Measurements from ENCODE around the gene MST1. TPM values are rescaled to one million over a fixed set of nuclear protein-coding genes. Genes with fewer than 3 reads are reported as not detected.

MST1 gene
- total and polyA plus RNA-seq, 2 of the 8 experiments (the other 6 are each of a cell fraction or from before 2014, with no cell fraction given) = 6.2 to 9.5 TPM

- 0 out of 2 replicates have a peak, but pooled peaks have one; percentile 19 for TF ChIP-seq POLR2AphosphoS5 (IDR thresholded peaks at IDR 0.05; ENCODE audit: low read depth, low read length)
- TF ChIP-seq, protein P1, sequence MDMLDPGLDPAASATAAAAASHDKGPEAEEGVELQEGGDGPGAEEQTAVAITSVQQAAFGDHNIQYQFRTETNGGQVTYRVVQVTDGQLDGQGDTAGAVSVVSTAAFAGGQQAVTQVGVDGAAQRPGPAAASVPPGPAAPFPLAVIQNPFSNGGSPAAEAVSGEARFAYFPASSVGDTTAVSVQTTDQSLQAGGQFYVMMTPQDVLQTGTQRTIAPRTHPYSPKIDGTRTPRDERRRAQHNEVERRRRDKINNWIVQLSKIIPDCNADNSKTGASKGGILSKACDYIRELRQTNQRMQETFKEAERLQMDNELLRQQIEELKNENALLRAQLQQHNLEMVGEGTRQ (IDR thresholded peaks at IDR 0.05; ENCODE audit: low read length) = no peak
- FAIRE-seq (no peak), DNase-seq (ENCODE audit: low read depth in 1 of 2, low spot score in 2 of 2) (no peak)
- Histone ChIP-seq H3K18ac (ENCODE audit: extremely low read depth, low read length) (no peak overlapping the region), H4K91ac (replicated peaks; ENCODE audit: insufficient read length, low read length) (no peak overlapping the region), H3K27ac (ENCODE audit: low read depth, low read length) (no peak overlapping the region), H3K36me3 (ENCODE audit: control insufficient read depth in 2 of 4, insufficient read depth in 4 of 4, low read length in 3 of 4) (peaks cover 4 to 8% (median 7%) of the 10 kb centered on the region in 4 experiments; a peak in 4 of 8 replicates), H2BK20ac (ENCODE audit: low read length) (no peak overlapping the region), H2AFZ (ENCODE audit: low read length) (no peak overlapping the region), H2BK12ac (ENCODE audit: low read depth, low read length) (no peak overlapping the region), H3K9ac (replicated peaks in 1 of 4; ENCODE audit: extremely low read depth in 1 of 4, low read depth in 3 of 4, low read length in 3 of 4) (no peak overlapping the region), H3K14ac (ENCODE audit: insufficient read length) (no peak overlapping the region), H2AK5ac (ENCODE audit: low read depth, low read length) (no peak overlapping the region), H3K23ac (ENCODE audit: insufficient read length) (no peak overlapping the region), H3K4me3 (ENCODE audit: extremely low read depth in 1 of 4, insufficient read depth in 2 of 4, low read depth in 3 of 4, low read length in 4 of 4) (no peak overlapping the region), H4K20me1 (replicated peaks in 1 of 2; ENCODE audit: control insufficient read depth in 1 of 2, insufficient read depth in 2 of 2, low read length in 2 of 2) (peaks cover 5 to 20% of the 10 kb centered on the region in 2 experiments), H3K4me2 (ENCODE audit: insufficient read depth in 1 of 2, low read depth in 2 of 2, low read length in 2 of 2) (no peak overlapping the region), H4K5ac (ENCODE audit: insufficient read length, low read depth, low read length) (no peak overlapping the region), H4K8ac (ENCODE audit: extremely low read depth, insufficient read depth, low read length) (peak overlapping the region; percentile 15; the same call in 1 of the 2 replicates), H3K56ac (replicated peaks; ENCODE audit: insufficient read length, low read depth, low read length) (no peak overlapping the region), H2BK15ac (ENCODE audit: low read length) (no peak overlapping the region), H3K9me3 (ENCODE audit: insufficient read depth in 2 of 2, low read depth in 1 of 2, low read length in 1 of 2) (no peaks in the 10 kb centered on the region), H2BK120ac (replicated peaks; ENCODE audit: low read depth, low read length) (no peak overlapping the region), H3K27me3 (replicated peaks in 1 of 4; ENCODE audit: control insufficient read depth in 3 of 4, extremely low read depth in 1 of 4, insufficient read depth in 3 of 4, low read length in 3 of 4) (no peaks in the 10 kb centered on the region), H3K4me1 (replicated peaks in 1 of 4; ENCODE audit: control insufficient read depth in 3 of 4, insufficient read depth in 4 of 4, low read length in 3 of 4) (peaks cover 0 to 12% (median 9%) of the 10 kb centered on the region in 4 experiments; a peak in 5 of 7 replicates), H3K79me2 (ENCODE audit: control insufficient read depth in 1 of 2, insufficient read depth in 2 of 2, low read length in 2 of 2) (no peaks in the 10 kb centered on the region), H3K79me1 (ENCODE audit: low read depth, low read length) (no peaks in the 10 kb centered on the region), H3K23me2 (ENCODE audit: low read depth, low read length) (peaks cover 9% of the 10 kb centered on the region; the same call in 1 of the 2 replicates), H2BK5ac (ENCODE audit: low read depth, low read length) (no peak overlapping the region), H3K4ac (replicated peaks; ENCODE audit: insufficient read length, low read depth, low read length) (no peak overlapping the region)
- CTCF ChIA-PET (ENCODE audit: partially characterized antibody) = interaction anchor here (1.1 to 7.8 kb wide), 3 partner anchors 9 to 82 kb away, joined by 3 to 127 read pairs (median 11); no protein-coding TSS in a partner anchor
- POLR2A ChIA-PET (ENCODE audit: partially characterized antibody) = interaction anchor here (0.6 to 7.3 kb wide), 5 partner anchors 8 to 1007 kb away, joined by 3 to 57 read pairs (median 4); no protein-coding TSS in a partner anchor
- 94% methylated on average over 12 of the region's 16 CpGs; no CpG with 5 or more reads in 1 of the 2 experiments for WGBS, 2 experiments (ENCODE audit: extremely low coverage in 1 of 2, insufficient coverage in 1 of 2, insufficient read length in 1 of 2, insufficient replicate concordance in 2 of 2, low coverage in 1 of 2, low lambda C conversion rate in 2 of 2, missing lambda C conversion rate in 1 of 2)
These were observed 27.5 kb upstream of the MST1 start for GRCh38 chr3:49716691-49717210.
